ENCODE data around the gene FYN. TPM values are rescaled to one million over a fixed set of nuclear protein-coding genes. Genes with fewer than 3 reads are reported as not detected.

Gene FYN
- total RNA-seq, 1 experiment from 2014 or later, result 18.5 TPM

DNA sequence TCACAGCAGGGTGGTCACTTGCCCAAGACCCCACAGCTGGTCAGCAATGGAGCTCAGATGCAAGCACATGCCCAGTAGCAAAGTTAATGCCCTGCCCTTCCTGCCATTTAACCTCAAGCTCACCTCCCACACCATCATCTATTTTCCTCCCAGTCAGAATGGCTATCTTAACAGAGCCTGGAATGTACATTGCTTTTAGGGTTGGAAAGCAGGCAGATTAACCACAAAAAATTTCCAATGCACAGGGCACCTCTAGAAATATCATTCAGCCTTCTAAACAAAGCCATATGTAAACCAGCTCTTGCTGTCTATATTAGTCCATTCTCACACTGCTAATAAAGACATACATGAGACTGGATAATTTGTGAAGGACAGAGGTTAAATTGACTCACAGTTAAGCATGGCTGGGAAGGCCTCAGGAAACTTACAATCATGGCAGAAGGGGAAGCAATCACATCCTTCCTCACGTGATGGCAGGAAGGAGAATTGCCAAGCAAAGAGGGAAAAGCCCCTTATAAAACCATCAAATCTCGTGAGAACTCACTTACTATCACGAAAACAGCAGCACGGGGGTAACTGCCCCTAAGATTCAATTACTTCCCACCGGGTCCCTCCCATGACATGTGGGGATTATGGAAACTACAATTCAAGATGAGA lies 106.9 kb downstream of the FYN start:
- TF ChIP-seq RAD21 (IDR thresholded peaks at IDR 0.05; ENCODE audit: low read depth), result no peak
- Histone ChIP-seq H3K9ac (ENCODE audit: low read length) (no peak overlapping the region), H3K9me3 (ENCODE audit: control insufficient read depth in 1 of 2, insufficient read depth in 1 of 2, low read depth in 1 of 2, low read length in 2 of 2) (no peaks in the 10 kb centered on the region), H3K27me3 (ENCODE audit: insufficient read depth, low read length) (no peaks in the 10 kb centered on the region), H3K4me2 (ENCODE audit: low read length) (no peak overlapping the region), H3K4me3 (replicated peaks in 1 of 2; ENCODE audit: low read depth in 1 of 2, low read length in 2 of 2) (no peak overlapping the region), H4K20me1 (ENCODE audit: insufficient read depth) (no peaks in the 10 kb centered on the region), H3K27ac (ENCODE audit: low read depth, low read length) (no peak overlapping the region), H3K4me1 (ENCODE audit: control insufficient read depth in 1 of 2, insufficient read depth in 2 of 2, low read length in 2 of 2) (no peaks in the 10 kb centered on the region), H3K36me3 (ENCODE audit: control insufficient read depth in 1 of 2, insufficient read depth in 2 of 2, low read length in 2 of 2) (no peaks in the 10 kb centered on the region), H2AFZ (ENCODE audit: low read depth, low read length, poor library complexity, severe bottlenecking) (no peak overlapping the region), H3K79me2 (ENCODE audit: insufficient read depth, low read length) (no peaks in the 10 kb centered on the region), H3K9me2 (ENCODE audit: insufficient read depth) (no peaks in the 10 kb centered on the region)
- intact Hi-C loops (cut with micrococcal nuclease), result no loop called here
- no peak for ATAC-seq
- POLR2A ChIA-PET, result no interaction called here
- CTCF ChIA-PET, result no interaction called here
- RAD21 ChIA-PET (ENCODE audit: low non-redundant PET in 1 of 2, low total read pairs in 2 of 2, uncharacterized antibody in 2 of 2, unreplicated experiment in 2 of 2), result no interaction called here
- no peak for DNase-seq (ENCODE audit: low read depth, low spot score)
- no TSS peak for BruUV-seq (replicated peaks)

- ATAC-seq (no peak), DNase-seq (ENCODE audit: low read depth, low spot score) (no peak)
- H3K27ac ChIP-seq (ENCODE audit: low read depth, low read length), result no peak overlapping the region
- no peaks in the 10 kb centered on the region for H4K20me1 ChIP-seq (ENCODE audit: insufficient read depth)
- no peak overlapping the region for H2AFZ ChIP-seq (ENCODE audit: low read depth, low read length, poor library complexity, severe bottlenecking)
- no peaks in the 10 kb centered on the region for H3K79me2 ChIP-seq (ENCODE audit: insufficient read depth, low read length)
- H3K4me2 ChIP-seq (ENCODE audit: low read length), result no peak overlapping the region
- H3K9me2 ChIP-seq (ENCODE audit: insufficient read depth), result no peaks in the 10 kb centered on the region
- no peaks in the 10 kb centered on the region for H3K4me1 ChIP-seq (ENCODE audit: control insufficient read depth in 1 of 2, insufficient read depth in 2 of 2, low read length in 2 of 2)
- no peaks in the 10 kb centered on the region for H3K36me3 ChIP-seq (ENCODE audit: control insufficient read depth in 1 of 2, insufficient read depth in 2 of 2, low read length in 2 of 2)
- no peak overlapping the region for H3K9ac ChIP-seq (ENCODE audit: low read length)
- POLR2A ChIA-PET, result no interaction called here
- H3K4me3 ChIP-seq (replicated peaks in 1 of 2; ENCODE audit: low read depth in 1 of 2, low read length in 2 of 2), result no peak overlapping the region
- H3K27me3 ChIP-seq (ENCODE audit: insufficient read depth, low read length), result no peaks in the 10 kb centered on the region
- CTCF ChIA-PET, result no interaction called here
- no TSS peak for BruUV-seq (replicated peaks)
- TF ChIP-seq ATF3 (IDR thresholded peaks at IDR 0.05), result no peak
- TF ChIP-seq SP1 (IDR thresholded peaks at IDR 0.05; ENCODE audit: low read depth), result no peak
- no peak for TF ChIP-seq JUND (IDR thresholded peaks at IDR 0.05)
- TF ChIP-seq EZH2phosphoT487 (IDR thresholded peaks at IDR 0.05; ENCODE audit: borderline replicate concordance), result no peak
- no peak for TF ChIP-seq SRF (IDR thresholded peaks at IDR 0.05; ENCODE audit: low read depth)
- TF ChIP-seq CBX3 (IDR thresholded peaks at IDR 0.05; ENCODE audit: low read depth), result no peak
- TF ChIP-seq EGR1 (IDR thresholded peaks at IDR 0.05; ENCODE audit: low read depth), result no peak
- no peak for TF ChIP-seq POLR2AphosphoS5 (IDR thresholded peaks at IDR 0.05; ENCODE audit: low read depth, low read length)
- TF ChIP-seq SIN3A (IDR thresholded peaks at IDR 0.05; ENCODE audit: low read depth), result no peak
- no peak for TF ChIP-seq YY1 (IDR thresholded peaks at IDR 0.05; ENCODE audit: extremely low read depth, insufficient replicate concordance, low read depth, low read length)
- TF ChIP-seq ZNF274 (IDR thresholded peaks at IDR 0.05; ENCODE audit: low read depth, low read length), result no peak
- no peak for TF ChIP-seq EZH2 (IDR thresholded peaks at IDR 0.05)
- TF ChIP-seq TCF7L2 (IDR thresholded peaks at IDR 0.05; ENCODE audit: borderline replicate concordance, extremely low read depth, insufficient read depth, insufficient read length), result no peak
- no peak for TF ChIP-seq ZFX (IDR thresholded peaks at IDR 0.05)
- no peak for TF ChIP-seq ELF1 (IDR thresholded peaks at IDR 0.05; ENCODE audit: borderline replicate concordance, low read depth)
- TF ChIP-seq, protein P1, sequence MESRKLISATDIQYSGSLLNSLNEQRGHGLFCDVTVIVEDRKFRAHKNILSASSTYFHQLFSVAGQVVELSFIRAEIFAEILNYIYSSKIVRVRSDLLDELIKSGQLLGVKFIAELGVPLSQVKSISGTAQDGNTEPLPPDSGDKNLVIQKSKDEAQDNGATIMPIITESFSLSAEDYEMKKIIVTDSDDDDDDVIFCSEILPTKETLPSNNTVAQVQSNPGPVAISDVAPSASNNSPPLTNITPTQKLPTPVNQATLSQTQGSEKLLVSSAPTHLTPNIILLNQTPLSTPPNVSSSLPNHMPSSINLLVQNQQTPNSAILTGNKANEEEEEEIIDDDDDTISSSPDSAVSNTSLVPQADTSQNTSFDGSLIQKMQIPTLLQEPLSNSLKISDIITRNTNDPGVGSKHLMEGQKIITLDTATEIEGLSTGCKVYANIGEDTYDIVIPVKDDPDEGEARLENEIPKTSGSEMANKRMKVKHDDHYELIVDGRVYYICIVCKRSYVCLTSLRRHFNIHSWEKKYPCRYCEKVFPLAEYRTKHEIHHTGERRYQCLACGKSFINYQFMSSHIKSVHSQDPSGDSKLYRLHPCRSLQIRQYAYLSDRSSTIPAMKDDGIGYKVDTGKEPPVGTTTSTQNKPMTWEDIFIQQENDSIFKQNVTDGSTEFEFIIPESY (IDR thresholded peaks at IDR 0.05; ENCODE audit: extremely low read depth, insufficient replicate concordance, low read length), result no peak
- TF ChIP-seq MAX (IDR thresholded peaks at IDR 0.05), result no peak
- intact Hi-C loops (cut with micrococcal nuclease), result no loop called here
- RAD21 ChIA-PET (ENCODE audit: low non-redundant PET in 1 of 2, low total read pairs in 2 of 2, uncharacterized antibody in 2 of 2, unreplicated experiment in 2 of 2), result no interaction called here
- no peaks in the 10 kb centered on the region for H3K9me3 ChIP-seq (ENCODE audit: control insufficient read depth in 1 of 2, insufficient read depth in 1 of 2, low read depth in 1 of 2, low read length in 2 of 2)
Measured at GRCh38 chr6:111765763-111766162, 107.5 kb downstream of the FYN start.
